Loucy (cell line): ENCODE results near the gene WBP1L.

Experiments used
- H2AFZ ChIP-seq: fragments of 200-600 bp; sonication (generic); 2 replicates; pipeline ENCODE4 v1.6.0; 2016; ENCODE audit warnings: antibody characterized with exemption, mild to moderate bottlenecking, low read length, moderate library complexity
- H3F3A ChIP-seq: fragments of 200-600 bp; 2 replicates; pipeline ENCODE4 v1.6.0; 2016; ENCODE audit warnings: antibody characterized with exemption, low read depth, mild to moderate bottlenecking
- H3K27me3 ChIP-seq: fragments of 200-600 bp; sonication (generic); 2 replicates; pipeline ENCODE4 v1.6.1; 2014; ENCODE audit warnings: low read length, mild to moderate bottlenecking; ENCODE audit not compliant: insufficient read depth, poor library complexity, severe bottlenecking
- H3K36me3 ChIP-seq: fragments of 200-600 bp; sonication (generic); 2 replicates; pipeline ENCODE4 v1.6.1; 2016; ENCODE audit warnings: low read length; ENCODE audit not compliant: insufficient read depth
- H3K4me1 ChIP-seq: fragments of 200-600 bp; sonication (generic); 2 replicates; pipeline ENCODE4 v1.5.1; 2014; ENCODE audit warnings: low read length, mild to moderate bottlenecking; ENCODE audit not compliant: insufficient read depth, poor library complexity, severe bottlenecking
- H3K4me2 ChIP-seq: fragments of 200-600 bp; sonication (generic); 2 replicates; pipeline ENCODE4 v1.6.0; 2014; ENCODE audit warnings: antibody characterized with exemption, low read length, low read depth, mild to moderate bottlenecking; ENCODE audit not compliant: poor library complexity, severe bottlenecking
- H3K4me3 ChIP-seq: fragments of 200-600 bp; sonication (generic); 2 replicates; pipeline ENCODE4 v1.5.1; 2014; ENCODE audit warnings: low read length, mild to moderate bottlenecking, mixed read lengths; ENCODE audit not compliant: poor library complexity, severe bottlenecking
- H3K79me2 ChIP-seq: fragments of 200-600 bp; sonication (generic); 2 replicates; pipeline ENCODE4 v1.6.1; 2014; ENCODE audit warnings: low read length; ENCODE audit not compliant: insufficient read depth
- H3K9ac ChIP-seq: fragments of 200-600 bp; sonication (generic); 2 replicates; pipeline ENCODE4 v1.6.0; 2014; ENCODE audit warnings: mild to moderate bottlenecking, low read depth, low read length, moderate library complexity; ENCODE audit not compliant: poor library complexity, severe bottlenecking
- H3K9me2 ChIP-seq: fragments of 200-600 bp; sonication (generic); replicated peaks from 2 replicates; pipeline ENCODE4 v1.6.1; 2016; ENCODE audit warnings: low read depth, low read length, mixed read lengths
- H3K9me3 ChIP-seq: fragments of 200-600 bp; sonication (generic); 2 replicates; pipeline ENCODE4 v1.6.1; 2014; ENCODE audit warnings: mild to moderate bottlenecking, antibody characterized with exemption, low read length, low read depth; ENCODE audit not compliant: insufficient read depth
- H4K20me1 ChIP-seq: fragments of 200-600 bp; sonication (generic); 2 replicates; pipeline ENCODE4 v1.6.0; 2014; ENCODE audit warnings: antibody characterized with exemption, low read length, mild to moderate bottlenecking; ENCODE audit not compliant: insufficient read depth, poor library complexity, severe bottlenecking
- CTCF ChIP-seq: fragments of 200-600 bp; sonication (generic); conservative IDR thresholded peaks from 2 replicates; pipeline ENCODE4 v1.5.1; 2014; ENCODE audit warnings: mild to moderate bottlenecking, antibody characterized with exemption, low read length
- EZH2phosphoT487 ChIP-seq: fragments of 200-600 bp; IDR thresholded peaks from 2 replicates; pipeline ENCODE4 v1.6.1; 2018; ENCODE audit warnings: antibody characterized with exemption, mild to moderate bottlenecking, moderate library complexity, borderline replicate concordance

Gene WBP1L

GRCh38 chr10:102702742-102703141, 41.0 kb upstream of the WBP1L start:
- no peaks in the 10 kb centered on the region for H3K9me2 ChIP-seq
- peaks cover 8% of the 10 kb centered on the region; the same call in 1 of the 2 replicates for H3K36me3 ChIP-seq
- no peak overlapping the region for H3K4me2 ChIP-seq
- no peaks in the 10 kb centered on the region for H3F3A ChIP-seq
- H4K20me1 ChIP-seq, result no peaks in the 10 kb centered on the region
- no peak overlapping the region for H3K4me3 ChIP-seq
- no peaks in the 10 kb centered on the region; the same call in 1 of the 2 replicates for H3K79me2 ChIP-seq
- H2AFZ ChIP-seq, result no peak overlapping the region
- H3K9me3 ChIP-seq, result no peaks in the 10 kb centered on the region
- H3K9ac ChIP-seq, result no peak overlapping the region
- H3K27me3 ChIP-seq, result no peaks in the 10 kb centered on the region
- TF ChIP-seq CTCF, result no peak
- no peak for TF ChIP-seq EZH2phosphoT487
- H3K4me1 ChIP-seq, result peaks cover 12% of the 10 kb centered on the region

GRCh38 chr10:102704915-102705314, 38.8 kb upstream of the WBP1L start:
- Histone ChIP-seq H3K4me2 (no peak overlapping the region), H2AFZ (no peak overlapping the region), H3K79me2 (no peaks in the 10 kb centered on the region; the same call in 1 of the 2 replicates)

GRCh38 chr10:102705531-102705930, 38.2 kb upstream of the WBP1L start:
- no peaks in the 10 kb centered on the region for H3K27me3 ChIP-seq
- no peaks in the 10 kb centered on the region for H3K9me3 ChIP-seq
- no peak overlapping the region for H3K9ac ChIP-seq
- H3K79me2 ChIP-seq, result no peaks in the 10 kb centered on the region; the same call in 1 of the 2 replicates
- no peaks in the 10 kb centered on the region; the same call in 1 of the 2 replicates for H3F3A ChIP-seq
- H3K4me1 ChIP-seq, result peaks cover 20% of the 10 kb centered on the region
- H3K4me2 ChIP-seq, result no peak overlapping the region
- TF ChIP-seq CTCF (no peak), EZH2phosphoT487 (no peak)
- H4K20me1 ChIP-seq, result no peaks in the 10 kb centered on the region
- no peak overlapping the region for H2AFZ ChIP-seq
- H3K9me2 ChIP-seq, result no peaks in the 10 kb centered on the region
- no peaks in the 10 kb centered on the region for H3K36me3 ChIP-seq
- H3K4me3 ChIP-seq, result no peak overlapping the region

More at GRCh38 chr10:102704915-102705314, 38.8 kb upstream of the WBP1L start:
- no peaks in the 10 kb centered on the region for H3K36me3 ChIP-seq
- no peak overlapping the region for H3K9ac ChIP-seq
- TF ChIP-seq EZH2phosphoT487, result no peak
- TF ChIP-seq CTCF, result no peak
- no peaks in the 10 kb centered on the region for H4K20me1 ChIP-seq
- H3K9me2 ChIP-seq, result no peaks in the 10 kb centered on the region
- H3K27me3 ChIP-seq, result no peaks in the 10 kb centered on the region
- peaks cover 13% of the 10 kb centered on the region for H3K4me1 ChIP-seq
- H3K4me3 ChIP-seq, result no peak overlapping the region
- no peaks in the 10 kb centered on the region for H3F3A ChIP-seq
- H3K9me3 ChIP-seq, result no peaks in the 10 kb centered on the region
